ENCODE measurements around the gene MMP24OS. TPM values are rescaled to one million over a fixed set of nuclear protein-coding genes. Genes with fewer than 3 reads are reported as not detected.

The MMP24OS gene
- total and polyA plus RNA-seq, 8 donors, result 16.2 to 82.4 (median 38.6) TPM

DNA sequence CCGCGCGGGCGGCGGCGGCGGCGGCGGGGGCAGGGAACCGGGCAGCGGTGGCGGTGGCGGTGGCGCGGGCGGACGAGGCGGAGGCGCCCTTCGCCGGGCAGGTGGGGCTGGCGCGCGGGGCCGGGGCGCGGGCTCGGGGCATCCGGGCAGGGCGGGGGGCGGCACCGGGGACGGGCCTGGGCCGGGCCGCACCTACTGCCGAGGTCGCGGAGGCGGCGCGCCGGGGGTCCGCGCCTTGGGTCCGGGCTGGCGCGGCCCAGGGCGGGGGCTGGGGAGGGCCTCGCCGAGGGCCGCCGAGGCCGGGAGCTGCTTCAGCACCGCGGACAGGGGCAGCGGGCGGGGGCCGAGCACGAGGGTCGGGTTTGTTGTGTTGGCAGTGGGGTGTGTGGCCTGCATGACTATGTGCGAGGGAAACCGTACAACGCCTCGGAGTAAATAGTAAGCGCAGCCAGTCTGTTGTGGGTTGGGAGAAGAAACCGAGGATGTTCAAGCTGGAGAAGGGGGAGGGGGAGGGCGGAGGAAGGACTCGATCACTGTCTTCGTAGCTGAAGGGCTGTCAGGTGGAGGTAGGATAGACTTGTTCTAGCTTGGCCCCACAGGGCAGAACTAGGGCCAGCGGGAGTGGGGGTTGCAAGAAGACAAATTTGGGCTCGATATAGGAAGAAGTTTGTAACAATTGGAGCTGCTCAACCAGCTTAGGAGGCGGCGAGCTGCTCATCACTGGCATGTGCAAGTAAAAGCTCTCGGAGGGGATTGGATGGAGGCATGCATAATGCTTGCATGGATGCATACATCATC lies 50.8 kb downstream of the MMP24OS start:
- intact Hi-C loops (cut with DNase I; ENCODE audit: low total_unique reads), result no loop called here
- peak; percentile 41 to 88 for DNase-seq
- no peak overlapping the region for H3K27ac ChIP-seq
- WGBS, 5 donors, result 6 to 19% (median 11%) methylated on average over 26 to 74 of the region's 74 CpGs
- H3K9me3 ChIP-seq, result no peaks in the 10 kb centered on the region
- TF ChIP-seq, protein P1, sequence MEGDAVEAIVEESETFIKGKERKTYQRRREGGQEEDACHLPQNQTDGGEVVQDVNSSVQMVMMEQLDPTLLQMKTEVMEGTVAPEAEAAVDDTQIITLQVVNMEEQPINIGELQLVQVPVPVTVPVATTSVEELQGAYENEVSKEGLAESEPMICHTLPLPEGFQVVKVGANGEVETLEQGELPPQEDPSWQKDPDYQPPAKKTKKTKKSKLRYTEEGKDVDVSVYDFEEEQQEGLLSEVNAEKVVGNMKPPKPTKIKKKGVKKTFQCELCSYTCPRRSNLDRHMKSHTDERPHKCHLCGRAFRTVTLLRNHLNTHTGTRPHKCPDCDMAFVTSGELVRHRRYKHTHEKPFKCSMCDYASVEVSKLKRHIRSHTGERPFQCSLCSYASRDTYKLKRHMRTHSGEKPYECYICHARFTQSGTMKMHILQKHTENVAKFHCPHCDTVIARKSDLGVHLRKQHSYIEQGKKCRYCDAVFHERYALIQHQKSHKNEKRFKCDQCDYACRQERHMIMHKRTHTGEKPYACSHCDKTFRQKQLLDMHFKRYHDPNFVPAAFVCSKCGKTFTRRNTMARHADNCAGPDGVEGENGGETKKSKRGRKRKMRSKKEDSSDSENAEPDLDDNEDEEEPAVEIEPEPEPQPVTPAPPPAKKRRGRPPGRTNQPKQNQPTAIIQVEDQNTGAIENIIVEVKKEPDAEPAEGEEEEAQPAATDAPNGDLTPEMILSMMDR (IDR thresholded peaks at IDR 0.05), result no peak
- TF ChIP-seq EP300 (IDR thresholded peaks at IDR 0.05), result no peak
- no peak for TF ChIP-seq POLR2AphosphoS5 (IDR thresholded peaks at IDR 0.05)
- no peak for TF ChIP-seq POLR2A (IDR thresholded peaks at IDR 0.05)
- H3K27me3 ChIP-seq, result peaks cover 0 to 22% (median 0%) of the 10 kb centered on the region in 3 donors
- H3K36me3 ChIP-seq, result no peaks in the 10 kb centered on the region
- peaks cover 0 to 14% (median 11%) of the 10 kb centered on the region in 4 donors for H3K4me1 ChIP-seq
- H3K4me3 ChIP-seq, result peak overlapping the region; percentile 26 to 41 (median 34)

Other genes with a start within 250 kb of the MMP24OS start
- 10 to 100 TPM; 26.3 to 89.0 (median 68.3) TPM for gene TRPC4AP, start 185.3 kb downstream of the MMP24OS start, total RNA-seq
- gene TRPC4AP, start 185.3 kb downstream of the MMP24OS start, polyA plus RNA-seq, result 10 to 100 TPM; 26.2 to 37.4 (median 29.6) TPM
- 10 to 100 TPM in 4 of 5 donors, 1 to 10 TPM in 1; 8.4 to 55.8 (median 15.8) TPM for gene EDEM2, start 130.8 kb downstream of the MMP24OS start, total RNA-seq
- gene EDEM2, start 130.8 kb downstream of the MMP24OS start, polyA plus RNA-seq, result 10 to 100 TPM in 1 of 3 donors, 1 to 10 TPM in 2; 7.9 to 11.6 (median 9.2) TPM
- gene PROCR, start 106.0 kb downstream of the MMP24OS start, total RNA-seq, result 10 to 100 TPM in 2 of 5 donors, 1 to 10 TPM in 3; 4.0 to 37.6 (median 7.8) TPM
- 10 to 100 TPM; 15.0 to 31.2 (median 27.6) TPM for gene PROCR, start 106.0 kb downstream of the MMP24OS start, polyA plus RNA-seq
- gene MMP24, start 51.4 kb downstream of the MMP24OS start, total RNA-seq, result 1 to 10 TPM in 3 of 5 donors, not detected in 2; 1.5 to 6.2 (median 2.7) TPM
- 1 to 10 TPM in 1 of 3 donors, under 1 TPM in 2; 0.15 to 1.7 (median 0.20) TPM for gene MMP24, start 51.4 kb downstream of the MMP24OS start, polyA plus RNA-seq
- gene EIF6, start 6.7 kb upstream of the MMP24OS start, total RNA-seq, result 10 to 100 TPM; 16.3 to 99.5 (median 88.9) TPM
- 100 to 1,000 TPM; 123 to 163 (median 163) TPM for gene EIF6, start 6.7 kb upstream of the MMP24OS start, polyA plus RNA-seq
- gene FAM83C, start 14.3 kb upstream of the MMP24OS start, total RNA-seq, result not detected
- 1 to 10 TPM in 1 of 3 donors, not detected in 2; 6.5 TPM for gene FAM83C, start 14.3 kb upstream of the MMP24OS start, polyA plus RNA-seq
- 100 to 1,000 TPM in 1 of 5 donors, 10 to 100 TPM in 3, 1 to 10 TPM in 1; 9.3 to 194 (median 25.6) TPM for gene UQCC1, start 133.9 kb upstream of the MMP24OS start, total RNA-seq
- 10 to 100 TPM; 13.9 to 27.7 (median 26.5) TPM for gene UQCC1, start 133.9 kb upstream of the MMP24OS start, polyA plus RNA-seq
- gene GDF5, start 160.1 kb upstream of the MMP24OS start, total RNA-seq, result under 1 TPM in 2 of 5 donors, not detected in 3; 0.18 to 0.58 TPM
- under 1 TPM in 1 of 3 donors, not detected in 2; 0.33 TPM for gene GDF5, start 160.1 kb upstream of the MMP24OS start, polyA plus RNA-seq
- gene CEP250, start 177.5 kb upstream of the MMP24OS start, total RNA-seq, result 10 to 100 TPM in 3 of 5 donors, 1 to 10 TPM in 2; 2.9 to 51.3 (median 19.3) TPM
- 1 to 10 TPM; 3.8 to 7.2 (median 6.6) TPM for gene CEP250, start 177.5 kb upstream of the MMP24OS start, polyA plus RNA-seq